K562 (cell line): ENCODE data around the gene FAM20C. TPM values are rescaled to one million over a fixed set of nuclear protein-coding genes. Genes with fewer than 3 reads are reported as not detected.

Experiments used
- BMI1 ChIP-seq: fragments of 150-350 bp; IDR thresholded peaks from 2 replicates; pipeline ENCODE4 v1.6.1; 2014; ENCODE audit warnings: low read length
- CCNT2 ChIP-seq: IDR thresholded peaks from 2 replicates; pipeline ENCODE4 v1.6.1; 2011; ENCODE audit warnings: borderline replicate concordance, low read depth, mild to moderate bottlenecking, moderate library complexity, mixed read lengths, low read length; ENCODE audit not compliant: insufficient read length; ENCODE audit errors: extremely low read depth
- MAFK ChIP-seq: IDR thresholded peaks from 2 replicates; pipeline ENCODE4 v1.6.1; 2011; ENCODE audit warnings: low read length, improper control_type of control experiment
- THRAP3 ChIP-seq: fragments of 450-650 bp; IDR thresholded peaks from 2 replicates; pipeline ENCODE4 v1.6.1; 2016; ENCODE audit warnings: mild to moderate bottlenecking, inconsistent platforms, borderline replicate concordance
- ZBTB1 ChIP-seq: sonication (generic); formaldehyde crosslinking; IDR thresholded peaks from 2 replicates; pipeline ENCODE4 v1.8.1; 2023; ENCODE audit warnings: missing genetic modification reagents, low read depth, mild to moderate bottlenecking, borderline replicate concordance
- polyA plus RNA-seq, 8 experiments: library from polyadenylated mRNA; depleted of rRNA in 4 of 8; stranded (reverse) in 5 of 8; unstranded in 3 of 8; fragments of >200 nt; fragmentation: Nextera tagmentation in 2 of 8; fragmentation: Illumina TruSeq in 1 of 8; extraction: Ambion mirVana in 2 of 8; extraction: Trizol in 1 of 8; gene quantifications; 2 replicates each; pipeline versions ENCODE4 v1.2.1 to v1.2.3, GENCODE V29; 2011 to 2014; ENCODE audit warnings: inconsistent platforms in 1 of 8, missing spikeins in 1 of 8
- total RNA-seq, 7 experiments: library from RNA; depleted of rRNA in 6 of 7; stranded (reverse); fragments of >200 nt in 6 of 7; fragmentation: Illumina TruSeq in 2 of 7; extraction: Trizol in 2 of 7; gene quantifications; 2 replicates each; pipeline versions ENCODE4 v1.2.1 to v1.2.3, GENCODE V29; 2011 to 2021; ENCODE audit warnings: low replicate concordance in 1 of 7
- TF ChIP-seq, protein P1 (sequence below): fragments of 450-650 bp; IDR thresholded peaks from 2 replicates; pipeline ENCODE4 v1.6.1; 2016; ENCODE audit warnings: mild to moderate bottlenecking, moderate library complexity

The FAM20C gene
- total and polyA plus RNA-seq, 9 of the 15 experiments (the other 6 are each of a cell fraction or from before 2014, with no cell fraction given) = 0.09 TPM; not detected in 8

DNA sequence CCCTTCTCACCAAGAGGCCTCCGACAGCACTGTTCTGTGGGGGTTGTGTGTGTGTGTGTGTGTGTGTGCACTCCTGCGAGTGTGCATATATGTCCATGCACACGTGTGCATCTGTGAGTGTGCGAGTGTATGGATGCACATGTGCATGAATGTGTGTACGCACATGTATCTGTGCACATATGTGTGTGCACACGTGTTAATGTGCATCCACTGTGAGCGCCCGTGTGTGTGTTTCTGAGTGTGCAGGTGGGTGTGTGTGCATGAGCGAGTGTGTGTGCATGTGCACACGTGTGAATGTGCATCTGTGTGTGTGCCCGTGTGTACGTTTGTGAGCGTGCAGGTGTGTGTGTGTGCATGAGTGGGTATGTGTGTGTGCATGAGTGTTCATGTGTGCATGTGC lies 49.1 kb downstream of the FAM20C start (continued):
- TF ChIP-seq, protein P1, sequence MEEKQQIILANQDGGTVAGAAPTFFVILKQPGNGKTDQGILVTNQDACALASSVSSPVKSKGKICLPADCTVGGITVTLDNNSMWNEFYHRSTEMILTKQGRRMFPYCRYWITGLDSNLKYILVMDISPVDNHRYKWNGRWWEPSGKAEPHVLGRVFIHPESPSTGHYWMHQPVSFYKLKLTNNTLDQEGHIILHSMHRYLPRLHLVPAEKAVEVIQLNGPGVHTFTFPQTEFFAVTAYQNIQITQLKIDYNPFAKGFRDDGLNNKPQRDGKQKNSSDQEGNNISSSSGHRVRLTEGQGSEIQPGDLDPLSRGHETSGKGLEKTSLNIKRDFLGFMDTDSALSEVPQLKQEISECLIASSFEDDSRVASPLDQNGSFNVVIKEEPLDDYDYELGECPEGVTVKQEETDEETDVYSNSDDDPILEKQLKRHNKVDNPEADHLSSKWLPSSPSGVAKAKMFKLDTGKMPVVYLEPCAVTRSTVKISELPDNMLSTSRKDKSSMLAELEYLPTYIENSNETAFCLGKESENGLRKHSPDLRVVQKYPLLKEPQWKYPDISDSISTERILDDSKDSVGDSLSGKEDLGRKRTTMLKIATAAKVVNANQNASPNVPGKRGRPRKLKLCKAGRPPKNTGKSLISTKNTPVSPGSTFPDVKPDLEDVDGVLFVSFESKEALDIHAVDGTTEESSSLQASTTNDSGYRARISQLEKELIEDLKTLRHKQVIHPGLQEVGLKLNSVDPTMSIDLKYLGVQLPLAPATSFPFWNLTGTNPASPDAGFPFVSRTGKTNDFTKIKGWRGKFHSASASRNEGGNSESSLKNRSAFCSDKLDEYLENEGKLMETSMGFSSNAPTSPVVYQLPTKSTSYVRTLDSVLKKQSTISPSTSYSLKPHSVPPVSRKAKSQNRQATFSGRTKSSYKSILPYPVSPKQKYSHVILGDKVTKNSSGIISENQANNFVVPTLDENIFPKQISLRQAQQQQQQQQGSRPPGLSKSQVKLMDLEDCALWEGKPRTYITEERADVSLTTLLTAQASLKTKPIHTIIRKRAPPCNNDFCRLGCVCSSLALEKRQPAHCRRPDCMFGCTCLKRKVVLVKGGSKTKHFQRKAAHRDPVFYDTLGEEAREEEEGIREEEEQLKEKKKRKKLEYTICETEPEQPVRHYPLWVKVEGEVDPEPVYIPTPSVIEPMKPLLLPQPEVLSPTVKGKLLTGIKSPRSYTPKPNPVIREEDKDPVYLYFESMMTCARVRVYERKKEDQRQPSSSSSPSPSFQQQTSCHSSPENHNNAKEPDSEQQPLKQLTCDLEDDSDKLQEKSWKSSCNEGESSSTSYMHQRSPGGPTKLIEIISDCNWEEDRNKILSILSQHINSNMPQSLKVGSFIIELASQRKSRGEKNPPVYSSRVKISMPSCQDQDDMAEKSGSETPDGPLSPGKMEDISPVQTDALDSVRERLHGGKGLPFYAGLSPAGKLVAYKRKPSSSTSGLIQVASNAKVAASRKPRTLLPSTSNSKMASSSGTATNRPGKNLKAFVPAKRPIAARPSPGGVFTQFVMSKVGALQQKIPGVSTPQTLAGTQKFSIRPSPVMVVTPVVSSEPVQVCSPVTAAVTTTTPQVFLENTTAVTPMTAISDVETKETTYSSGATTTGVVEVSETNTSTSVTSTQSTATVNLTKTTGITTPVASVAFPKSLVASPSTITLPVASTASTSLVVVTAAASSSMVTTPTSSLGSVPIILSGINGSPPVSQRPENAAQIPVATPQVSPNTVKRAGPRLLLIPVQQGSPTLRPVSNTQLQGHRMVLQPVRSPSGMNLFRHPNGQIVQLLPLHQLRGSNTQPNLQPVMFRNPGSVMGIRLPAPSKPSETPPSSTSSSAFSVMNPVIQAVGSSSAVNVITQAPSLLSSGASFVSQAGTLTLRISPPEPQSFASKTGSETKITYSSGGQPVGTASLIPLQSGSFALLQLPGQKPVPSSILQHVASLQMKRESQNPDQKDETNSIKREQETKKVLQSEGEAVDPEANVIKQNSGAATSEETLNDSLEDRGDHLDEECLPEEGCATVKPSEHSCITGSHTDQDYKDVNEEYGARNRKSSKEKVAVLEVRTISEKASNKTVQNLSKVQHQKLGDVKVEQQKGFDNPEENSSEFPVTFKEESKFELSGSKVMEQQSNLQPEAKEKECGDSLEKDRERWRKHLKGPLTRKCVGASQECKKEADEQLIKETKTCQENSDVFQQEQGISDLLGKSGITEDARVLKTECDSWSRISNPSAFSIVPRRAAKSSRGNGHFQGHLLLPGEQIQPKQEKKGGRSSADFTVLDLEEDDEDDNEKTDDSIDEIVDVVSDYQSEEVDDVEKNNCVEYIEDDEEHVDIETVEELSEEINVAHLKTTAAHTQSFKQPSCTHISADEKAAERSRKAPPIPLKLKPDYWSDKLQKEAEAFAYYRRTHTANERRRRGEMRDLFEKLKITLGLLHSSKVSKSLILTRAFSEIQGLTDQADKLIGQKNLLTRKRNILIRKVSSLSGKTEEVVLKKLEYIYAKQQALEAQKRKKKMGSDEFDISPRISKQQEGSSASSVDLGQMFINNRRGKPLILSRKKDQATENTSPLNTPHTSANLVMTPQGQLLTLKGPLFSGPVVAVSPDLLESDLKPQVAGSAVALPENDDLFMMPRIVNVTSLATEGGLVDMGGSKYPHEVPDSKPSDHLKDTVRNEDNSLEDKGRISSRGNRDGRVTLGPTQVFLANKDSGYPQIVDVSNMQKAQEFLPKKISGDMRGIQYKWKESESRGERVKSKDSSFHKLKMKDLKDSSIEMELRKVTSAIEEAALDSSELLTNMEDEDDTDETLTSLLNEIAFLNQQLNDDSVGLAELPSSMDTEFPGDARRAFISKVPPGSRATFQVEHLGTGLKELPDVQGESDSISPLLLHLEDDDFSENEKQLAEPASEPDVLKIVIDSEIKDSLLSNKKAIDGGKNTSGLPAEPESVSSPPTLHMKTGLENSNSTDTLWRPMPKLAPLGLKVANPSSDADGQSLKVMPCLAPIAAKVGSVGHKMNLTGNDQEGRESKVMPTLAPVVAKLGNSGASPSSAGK = no peak
- TF ChIP-seq CCNT2 (no peak), THRAP3 (no peak), BMI1 (no peak), MAFK (no peak), ZBTB1 (CRISPR knock-in tag) (no peak)
- TF ChIP-seq, all 486 proteins: peak for 0
